Measurements from ENCODE around the gene QRICH2. TPM values are rescaled to one million over a fixed set of nuclear protein-coding genes. Genes with fewer than 3 reads are reported as not detected.

Gene QRICH2
- total and polyA plus RNA-seq, 10 of the 15 experiments (the other 5 are each of a cell fraction or from before 2014, with no cell fraction given), result 0.04 to 0.72 (median 0.25) TPM

GRCh38 chr17:76277300-76278267 is 30.5 kb downstream of the QRICH2 start:
- Histone ChIP-seq H3K36me3 (ENCODE audit: control insufficient read depth in 2 of 2, insufficient read depth in 2 of 2, low read length in 1 of 2) (no peaks in the 10 kb centered on the region), H3K79me2 (ENCODE audit: control insufficient read depth, insufficient read depth, low read length) (peaks cover under 1% of the 10 kb centered on the region), H4K20me1 (ENCODE audit: control insufficient read depth, insufficient read depth) (no peaks in the 10 kb centered on the region), H3K27me3 (replicated peaks in 1 of 2; ENCODE audit: control insufficient read depth in 2 of 2, insufficient read depth in 2 of 2, low read length in 1 of 2) (no peaks in the 10 kb centered on the region), H3K9ac (ENCODE audit: control insufficient read depth, insufficient read depth, low read length) (no peak overlapping the region), H3K4me3 (no peak overlapping the region), H3K4me1 (ENCODE audit: control insufficient read depth, insufficient read depth, low read length) (peaks cover 15% of the 10 kb centered on the region), H3K4me2 (ENCODE audit: control insufficient read depth, insufficient read depth) (no peak overlapping the region), H3K27ac (ENCODE audit: control insufficient read depth, insufficient read depth) (no peak overlapping the region), H2AFZ (ENCODE audit: control insufficient read depth, low read depth, low read length) (no peak overlapping the region), H3K9me3 (replicated peaks; ENCODE audit: control insufficient read depth, insufficient read depth, low read length) (no peaks in the 10 kb centered on the region)
- no peak for ATAC-seq
- no peak for DNase-seq (ENCODE audit: low read depth, low spot score)
- ChIA-PET RAD21 (ENCODE audit: unreplicated experiment) (interaction anchor here (0.6 to 6.0 kb wide), 8 partner anchors 11 to 158 kb away, joined by 3 to 149 read pairs (median 20); no protein-coding TSS in a partner anchor), CTCF (interaction anchor here (0.7 to 7.4 kb wide), 7 partner anchors 14 to 264 kb away, joined by 3 to 316 read pairs (median 28); partner anchors contain the start of gene EXOC7), POLR2A (interaction anchor here (0.6 to 1.1 kb wide), 3 partner anchors 8 to 286 kb away, joined by 3 to 7 read pairs (median 3); no protein-coding TSS in a partner anchor), SMC1A (ENCODE audit: uncharacterized antibody, unreplicated experiment) (interaction anchor here (0.9 to 9.4 kb wide), 10 partner anchors 9 to 263 kb away, joined by 3 to 63 read pairs (median 19); partner anchors contain the start of gene UBALD2)
- intact Hi-C loops (cut with micrococcal nuclease; ENCODE audit: unreplicated experiment), result no loop called here
- peak; percentile 64 for FAIRE-seq
- WGBS (ENCODE audit: insufficient coverage, insufficient replicate concordance, low lambda C conversion rate, missing lambda C conversion rate), result 92% methylated on average over 31 of the region's 31 CpGs
- no TSS peak for BruUV-seq (replicated peaks)
- in situ Hi-C loops (cut with MboI), result no loop called here
- TF ChIP-seq YBX1 (IDR thresholded peaks at IDR 0.05), result no peak
- TF ChIP-seq SREBF2 (IDR thresholded peaks at IDR 0.05; ENCODE audit: low read length), result no peak
- TF ChIP-seq BMI1 (IDR thresholded peaks at IDR 0.05; ENCODE audit: borderline replicate concordance), result no peak
- TF ChIP-seq, protein P1, sequence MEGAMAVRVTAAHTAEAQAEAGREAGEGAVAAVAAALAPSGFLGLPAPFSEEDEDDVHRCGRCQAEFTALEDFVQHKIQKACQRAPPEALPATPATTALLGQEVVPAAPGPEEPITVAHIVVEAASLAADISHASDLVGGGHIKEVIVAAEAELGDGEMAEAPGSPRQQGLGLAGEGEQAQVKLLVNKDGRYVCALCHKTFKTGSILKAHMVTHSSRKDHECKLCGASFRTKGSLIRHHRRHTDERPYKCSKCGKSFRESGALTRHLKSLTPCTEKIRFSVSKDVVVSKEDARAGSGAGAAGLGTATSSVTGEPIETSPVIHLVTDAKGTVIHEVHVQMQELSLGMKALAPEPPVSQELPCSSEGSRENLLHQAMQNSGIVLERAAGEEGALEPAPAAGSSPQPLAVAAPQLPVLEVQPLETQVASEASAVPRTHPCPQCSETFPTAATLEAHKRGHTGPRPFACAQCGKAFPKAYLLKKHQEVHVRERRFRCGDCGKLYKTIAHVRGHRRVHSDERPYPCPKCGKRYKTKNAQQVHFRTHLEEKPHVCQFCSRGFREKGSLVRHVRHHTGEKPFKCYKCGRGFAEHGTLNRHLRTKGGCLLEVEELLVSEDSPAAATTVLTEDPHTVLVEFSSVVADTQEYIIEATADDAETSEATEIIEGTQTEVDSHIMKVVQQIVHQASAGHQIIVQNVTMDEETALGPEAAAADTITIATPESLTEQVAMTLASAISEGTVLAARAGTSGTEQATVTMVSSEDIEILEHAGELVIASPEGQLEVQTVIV (IDR thresholded peaks at IDR 0.05; ENCODE audit: borderline replicate concordance, partially characterized antibody), result peak; percentile 23
- TF ChIP-seq ZBED1 (IDR thresholded peaks at IDR 0.05; ENCODE audit: borderline replicate concordance), result no peak
- no peak for TF ChIP-seq NFYB (IDR thresholded peaks at IDR 0.05; ENCODE audit: insufficient read depth, low read depth, low read length)
- TF ChIP-seq SMAD1 (IDR thresholded peaks at IDR 0.05; ENCODE audit: low read depth, partially characterized antibody), result no peak
- TF ChIP-seq RB1 (IDR thresholded peaks at IDR 0.05; ENCODE audit: borderline replicate concordance), result no peak
- no peak for TF ChIP-seq ZZZ3 (IDR thresholded peaks at IDR 0.05; ENCODE audit: control insufficient read depth, insufficient read length, low read depth)
- no peak for TF ChIP-seq ATF7 (IDR thresholded peaks at IDR 0.05; ENCODE audit: low read depth)
- TF ChIP-seq, protein P2, sequence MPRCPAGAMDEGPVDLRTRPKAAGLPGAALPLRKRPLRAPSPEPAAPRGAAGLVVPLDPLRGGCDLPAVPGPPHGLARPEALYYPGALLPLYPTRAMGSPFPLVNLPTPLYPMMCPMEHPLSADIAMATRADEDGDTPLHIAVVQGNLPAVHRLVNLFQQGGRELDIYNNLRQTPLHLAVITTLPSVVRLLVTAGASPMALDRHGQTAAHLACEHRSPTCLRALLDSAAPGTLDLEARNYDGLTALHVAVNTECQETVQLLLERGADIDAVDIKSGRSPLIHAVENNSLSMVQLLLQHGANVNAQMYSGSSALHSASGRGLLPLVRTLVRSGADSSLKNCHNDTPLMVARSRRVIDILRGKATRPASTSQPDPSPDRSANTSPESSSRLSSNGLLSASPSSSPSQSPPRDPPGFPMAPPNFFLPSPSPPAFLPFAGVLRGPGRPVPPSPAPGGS (IDR thresholded peaks at IDR 0.05; ENCODE audit: borderline replicate concordance, insufficient read depth, low read depth, low read length, poor library complexity, severe bottlenecking), result peak; percentile 99
- TF ChIP-seq PRDM15 (CRISPR knock-in tag; IDR thresholded peaks at IDR 0.05), result no peak
- no peak for TF ChIP-seq KDM1A (IDR thresholded peaks at IDR 0.05; ENCODE audit: borderline replicate concordance)
